Sigmoid colon (tissue), 4 donors: Measurements from ENCODE around the gene PPP6C.

Experiments
- EP300 ChIP-seq, 4 donors: sonication (generic); formaldehyde crosslinking; IDR thresholded peaks; one replicate each; pipeline ENCODE4 v1.6.1; 2017; ENCODE audit warnings: antibody characterized with exemption in 4 of 4
- POLR2A ChIP-seq, 2 donors: fragments of 450-650 bp; IDR thresholded peaks; one replicate each; pipeline ENCODE4 v1.6.1; 2016; ENCODE audit warnings: antibody characterized with exemption in 2 of 2, mild to moderate bottlenecking in 2 of 2, moderate library complexity in 2 of 2
- POLR2AphosphoS5 ChIP-seq, 4 donors: sonication (generic); formaldehyde crosslinking; IDR thresholded peaks; one replicate each; pipeline ENCODE4 v1.6.1; 2017; ENCODE audit warnings: antibody characterized with exemption in 4 of 4
- TF ChIP-seq, protein P1 (sequence below), 4 experiments: fragments of 450-650 bp in 3 of 4; fragments of 200-600 bp in 1 of 4; IDR thresholded peaks; one replicate each; pipeline ENCODE4 v1.5.1; 2016 to 2019; ENCODE audit warnings: antibody characterized with exemption in 4 of 4, mild to moderate bottlenecking in 3 of 4, moderate library complexity in 2 of 4

GRCh38 chr9:125161284-125161918, 28.2 kb downstream of the PPP6C start:
- TF ChIP-seq, protein P1, sequence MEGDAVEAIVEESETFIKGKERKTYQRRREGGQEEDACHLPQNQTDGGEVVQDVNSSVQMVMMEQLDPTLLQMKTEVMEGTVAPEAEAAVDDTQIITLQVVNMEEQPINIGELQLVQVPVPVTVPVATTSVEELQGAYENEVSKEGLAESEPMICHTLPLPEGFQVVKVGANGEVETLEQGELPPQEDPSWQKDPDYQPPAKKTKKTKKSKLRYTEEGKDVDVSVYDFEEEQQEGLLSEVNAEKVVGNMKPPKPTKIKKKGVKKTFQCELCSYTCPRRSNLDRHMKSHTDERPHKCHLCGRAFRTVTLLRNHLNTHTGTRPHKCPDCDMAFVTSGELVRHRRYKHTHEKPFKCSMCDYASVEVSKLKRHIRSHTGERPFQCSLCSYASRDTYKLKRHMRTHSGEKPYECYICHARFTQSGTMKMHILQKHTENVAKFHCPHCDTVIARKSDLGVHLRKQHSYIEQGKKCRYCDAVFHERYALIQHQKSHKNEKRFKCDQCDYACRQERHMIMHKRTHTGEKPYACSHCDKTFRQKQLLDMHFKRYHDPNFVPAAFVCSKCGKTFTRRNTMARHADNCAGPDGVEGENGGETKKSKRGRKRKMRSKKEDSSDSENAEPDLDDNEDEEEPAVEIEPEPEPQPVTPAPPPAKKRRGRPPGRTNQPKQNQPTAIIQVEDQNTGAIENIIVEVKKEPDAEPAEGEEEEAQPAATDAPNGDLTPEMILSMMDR (IDR thresholded peaks at IDR 0.05) = no peak
- no peak for TF ChIP-seq POLR2AphosphoS5 (IDR thresholded peaks at IDR 0.05)
- no peak for TF ChIP-seq POLR2A (IDR thresholded peaks at IDR 0.05)
- TF ChIP-seq EP300 (IDR thresholded peaks at IDR 0.05) = no peak
